Stimulated activated CD4-positive, alpha-beta T cell treated with anti-CD3 and anti-CD28 coated beads, Interleukin-15, amount 100 ng/mL, for 48 hours (primary cell): ENCODE measurements around the gene MMAB.

ENCODE experiments used
- DNase-seq, 2 donors: peaks; one replicate each; pipeline ENCODE4 v3.0.0-alpha.2; 2020; ENCODE audit warnings: low read depth in 2 of 2

Gene MMAB

GRCh38 chr12:109583733-109584132 lies 10.4 kb upstream of the MMAB start:
- no peak for DNase-seq

GRCh38 chr12:109582636-109583035 lies 9.3 kb upstream of the MMAB start:
- no peak for DNase-seq

- no peak for DNase-seq
Observed at GRCh38 chr12:109581856-109582255, 8.6 kb upstream of the MMAB start.

GRCh38 chr12:109581334-109581691 lies 8.0 kb upstream of the MMAB start:
- no peak for DNase-seq

GRCh38 chr12:109580684-109581333 lies 7.5 kb upstream of the MMAB start:
- no peak for DNase-seq

GRCh38 chr12:109580272-109580671 lies 7.0 kb upstream of the MMAB start:
- no peak for DNase-seq

GRCh38 chr12:109579639-109580038 lies 6.3 kb upstream of the MMAB start:
- no peak for DNase-seq

GRCh38 chr12:109578330-109578927 lies 5.1 kb upstream of the MMAB start:
- DNase-seq, result no peak

GRCh38 chr12:109577311-109577710 lies 4.0 kb upstream of the MMAB start:
- no peak for DNase-seq

GRCh38 chr12:109575683-109576082 lies 2.4 kb upstream of the MMAB start:
- no peak for DNase-seq

GRCh38 chr12:109573914-109574244 lies 575 bp upstream of the MMAB start:
- DNase-seq, result no peak

- DNase-seq, result no peak
Observed at GRCh38 chr12:109572506-109572845, 828 bp downstream of the MMAB start.

GRCh38 chr12:109571773-109572505 lies 1.4 kb downstream of the MMAB start:
- no peak for DNase-seq

- DNase-seq, result no peak
Observed at GRCh38 chr12:109568486-109568885, 4.8 kb downstream of the MMAB start.

- DNase-seq, result no peak
Observed at GRCh38 chr12:109567967-109568366, 5.3 kb downstream of the MMAB start.

- DNase-seq, result no peak
Observed at GRCh38 chr12:109567296-109567695, 6.0 kb downstream of the MMAB start.

- no peak for DNase-seq
Observed at GRCh38 chr12:109566424-109566823, 6.9 kb downstream of the MMAB start.

- DNase-seq, result no peak
Observed at GRCh38 chr12:109563291-109564284, 9.7 kb downstream of the MMAB start.

GRCh38 chr12:109562871-109563270 lies 10.4 kb downstream of the MMAB start:
- no peak for DNase-seq

- DNase-seq, result no peak
Observed at GRCh38 chr12:109561711-109562030, 11.6 kb downstream of the MMAB start.

GRCh38 chr12:109560867-109561710 lies 12.2 kb downstream of the MMAB start:
- no peak for DNase-seq

- no peak for DNase-seq
Observed at GRCh38 chr12:109559601-109560000, 13.7 kb downstream of the MMAB start.
